Activated naive CD8-positive, alpha-beta T cell treated with anti-CD3 and anti-CD28 coated beads, Interleukin-2, amount 50 U/mL, for 24 hours (primary cell): Measurements from ENCODE around the gene VSIG8.
A peak's percentile ranks its signal among the peaks of the same experiment; 100 is the strongest.
"Not testable (repeated sequence)": the region's sequence is repeated elsewhere in the genome, so short reads cannot be mapped to it uniquely, and the experiment has no call there.

ENCODE experiments used
- ATAC-seq: fragments of 150-1000 bp; cut with Tn5 transposase; one replicate; pipeline ENCODE4 v1.10.0; 2021
- DNase-seq: peaks from one replicate; pipeline ENCODE4 v3.0.0; 2021
- H3K27ac Mint-ChIP-seq: one replicate; pipeline ENCODE4 v1.8.0; 2021; ENCODE audit warnings: mild to moderate bottlenecking, mixed read lengths
- H3K27me3 Mint-ChIP-seq: one replicate; pipeline ENCODE4 v1.8.0; 2021; ENCODE audit warnings: mixed read lengths
- H3K36me3 Mint-ChIP-seq: one replicate; pipeline ENCODE4 v1.8.0; 2021; ENCODE audit warnings: low read depth, mixed read lengths
- H3K4me1 Mint-ChIP-seq: one replicate; pipeline ENCODE4 v1.8.0; 2021; ENCODE audit warnings: mixed read lengths
- H3K4me3 Mint-ChIP-seq: one replicate; pipeline ENCODE4 v1.8.0; 2021; ENCODE audit warnings: mild to moderate bottlenecking, moderate library complexity, mixed read lengths
- H3K9me3 Mint-ChIP-seq: one replicate; pipeline ENCODE4 v1.8.0; 2021; ENCODE audit warnings: mixed read lengths

The VSIG8 gene, protein sequence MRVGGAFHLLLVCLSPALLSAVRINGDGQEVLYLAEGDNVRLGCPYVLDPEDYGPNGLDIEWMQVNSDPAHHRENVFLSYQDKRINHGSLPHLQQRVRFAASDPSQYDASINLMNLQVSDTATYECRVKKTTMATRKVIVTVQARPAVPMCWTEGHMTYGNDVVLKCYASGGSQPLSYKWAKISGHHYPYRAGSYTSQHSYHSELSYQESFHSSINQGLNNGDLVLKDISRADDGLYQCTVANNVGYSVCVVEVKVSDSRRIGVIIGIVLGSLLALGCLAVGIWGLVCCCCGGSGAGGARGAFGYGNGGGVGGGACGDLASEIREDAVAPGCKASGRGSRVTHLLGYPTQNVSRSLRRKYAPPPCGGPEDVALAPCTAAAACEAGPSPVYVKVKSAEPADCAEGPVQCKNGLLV

GRCh38 chr1:159862557-159862956, at the start of gene VSIG8:
VSIG8 (minus strand) TSS chr1:159862657; CDS start chr1:159862521, 136 bp downstream.
- no peak within 1 kb of the TSS for H3K4me3 Mint-ChIP-seq
- H3K36me3 Mint-ChIP-seq, result no peaks in the 10 kb centered on the region
- no peak for ATAC-seq
- H3K27me3 Mint-ChIP-seq, result peaks cover 5% of the 10 kb centered on the region
- no peak for DNase-seq
- H3K4me1 Mint-ChIP-seq, result peaks cover 6% of the 10 kb centered on the region
- H3K9me3 Mint-ChIP-seq, result no peaks in the 10 kb centered on the region
- no peak within 1 kb of the TSS for H3K27ac Mint-ChIP-seq

GRCh38 chr1:159911326-159912070, 49.0 kb upstream of the VSIG8 start:
- Mint-ChIP-seq H3K4me3 (no peak overlapping the region), H3K27ac (peak overlapping the region; percentile 94), H3K4me1 (peaks cover 44% of the 10 kb centered on the region), H3K27me3 (no peaks in the 10 kb centered on the region), H3K9me3 (no peaks in the 10 kb centered on the region), H3K36me3 (peaks cover 8% of the 10 kb centered on the region)
- peak; percentile 47 for ATAC-seq
- peak; percentile 34 for DNase-seq

DNA sequence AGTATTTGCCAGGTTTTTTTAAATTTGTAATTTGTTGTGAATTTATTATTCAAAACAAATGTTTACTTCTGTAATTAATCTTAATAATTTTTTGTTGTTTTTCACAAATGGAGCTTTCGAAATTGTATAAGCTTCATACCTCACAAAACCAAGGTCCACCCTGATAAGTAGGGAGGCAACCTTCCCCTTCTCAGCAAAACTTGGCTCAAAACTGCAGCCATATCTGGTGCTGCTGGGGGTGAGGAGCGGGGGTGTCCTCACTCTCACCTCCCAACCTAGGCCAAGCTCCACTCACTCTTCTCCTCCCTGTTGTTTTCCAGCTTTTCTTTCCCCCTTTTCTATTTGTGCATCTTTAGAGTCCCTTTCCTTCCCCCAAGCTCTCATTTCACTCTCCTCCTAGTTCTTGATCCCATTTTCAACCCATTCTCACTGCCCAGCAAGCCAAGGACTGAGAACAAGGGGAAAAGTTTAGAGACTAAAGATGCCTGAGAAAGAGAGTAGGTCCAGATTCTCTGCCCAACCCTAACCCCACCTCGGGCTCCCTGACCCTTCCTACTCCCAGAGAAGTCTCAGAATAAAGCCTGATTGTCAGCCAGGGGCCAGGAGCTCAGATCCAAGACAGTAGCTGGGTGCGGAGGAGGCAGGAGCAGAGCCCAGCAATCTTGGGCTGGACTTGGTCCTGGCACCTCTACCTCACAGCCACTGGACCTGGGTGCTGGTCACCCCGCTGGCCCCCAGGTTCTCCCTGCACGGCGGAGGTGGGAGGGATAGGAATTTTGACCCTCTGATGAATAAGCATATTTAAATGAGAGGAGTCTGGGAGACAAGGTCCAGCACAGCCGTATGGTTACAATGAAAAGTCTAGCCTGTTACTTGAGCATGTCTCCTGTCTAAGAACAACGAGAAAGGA, 45.8 kb upstream of the VSIG8 start:
- DNase-seq, result no peak
- Mint-ChIP-seq H3K27me3 (no peaks in the 10 kb centered on the region), H3K36me3 (peaks cover 1% of the 10 kb centered on the region), H3K9me3 (no peaks in the 10 kb centered on the region), H3K4me3 (no peak overlapping the region), H3K4me1 (peaks cover 38% of the 10 kb centered on the region), H3K27ac (no peak overlapping the region)
- no peak for ATAC-seq

DNA sequence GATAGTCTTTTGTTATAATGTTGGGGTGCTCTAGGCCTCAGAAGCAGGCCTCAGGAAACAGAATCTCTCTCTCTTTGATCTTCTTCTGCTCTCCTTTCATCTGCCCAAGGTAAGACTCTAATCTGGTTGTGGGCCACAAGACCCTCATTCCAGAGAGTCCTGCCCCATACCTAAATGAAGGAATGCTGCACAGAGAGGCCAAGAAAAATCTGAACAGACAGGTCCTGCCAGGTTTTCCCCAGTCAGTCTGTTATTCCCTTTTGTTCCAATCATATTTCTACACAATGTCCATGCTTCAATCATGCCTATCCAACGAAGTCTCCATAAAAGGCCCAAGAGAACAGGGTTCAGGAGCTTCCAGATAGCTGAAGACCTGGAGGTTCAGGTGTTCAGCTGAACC, 44.5 kb upstream of the VSIG8 start:
- Mint-ChIP-seq H3K36me3 (no peaks in the 10 kb centered on the region), H3K27me3 (no peaks in the 10 kb centered on the region), H3K4me3 (no peak overlapping the region), H3K9me3 (no peaks in the 10 kb centered on the region), H3K4me1 (peaks cover 26% of the 10 kb centered on the region), H3K27ac (no peak overlapping the region)
- ATAC-seq (no peak), DNase-seq (no peak)

- not testable (repeated sequence) for H3K4me3 Mint-ChIP-seq
Observed at GRCh38 chr1:159904036-159904435, 41.6 kb upstream of the VSIG8 start.

DNA sequence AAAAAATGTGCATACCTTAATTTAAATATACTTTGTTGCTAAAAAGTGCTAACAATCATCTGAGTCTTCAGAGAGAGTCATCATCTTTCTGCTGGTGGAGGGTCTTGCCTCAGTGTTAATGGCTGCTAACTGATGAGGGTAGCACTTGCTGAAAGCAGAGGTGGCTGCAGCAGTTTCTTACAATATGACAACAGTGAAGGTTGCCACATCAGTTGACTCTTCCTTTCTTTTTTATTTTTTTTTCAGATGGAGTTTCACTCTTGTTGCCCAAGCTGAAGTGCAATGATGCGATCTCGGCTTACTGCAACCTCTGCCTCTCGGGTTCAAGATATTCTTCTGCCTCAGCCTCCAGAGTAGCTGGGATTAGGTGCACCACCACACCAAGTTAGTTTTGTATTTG, 40.1 kb upstream of the VSIG8 start:
- Mint-ChIP-seq H3K4me1 (no peaks in the 10 kb centered on the region), H3K4me3 (no peak overlapping the region), H3K27me3 (no peaks in the 10 kb centered on the region), H3K27ac (no peak overlapping the region), H3K9me3 (no peaks in the 10 kb centered on the region), H3K36me3 (no peaks in the 10 kb centered on the region)
- ATAC-seq, result no peak
- no peak for DNase-seq

More at GRCh38 chr1:159904036-159904435, 41.6 kb upstream of the VSIG8 start:
- not testable (repeated sequence) for H3K27me3 Mint-ChIP-seq, H3K9me3 Mint-ChIP-seq, H3K27ac Mint-ChIP-seq, H3K4me1 Mint-ChIP-seq, DNase-seq, H3K36me3 Mint-ChIP-seq, ATAC-seq

- DNase-seq (no peak), ATAC-seq (no peak)
- Mint-ChIP-seq H3K36me3 (no peaks in the 10 kb centered on the region), H3K27ac (no peak overlapping the region), H3K27me3 (no peaks in the 10 kb centered on the region), H3K9me3 (no peaks in the 10 kb centered on the region), H3K4me1 (no peaks in the 10 kb centered on the region), H3K4me3 (no peak overlapping the region)
Observed at GRCh38 chr1:159900755-159901360, 38.4 kb upstream of the VSIG8 start.

DNA sequence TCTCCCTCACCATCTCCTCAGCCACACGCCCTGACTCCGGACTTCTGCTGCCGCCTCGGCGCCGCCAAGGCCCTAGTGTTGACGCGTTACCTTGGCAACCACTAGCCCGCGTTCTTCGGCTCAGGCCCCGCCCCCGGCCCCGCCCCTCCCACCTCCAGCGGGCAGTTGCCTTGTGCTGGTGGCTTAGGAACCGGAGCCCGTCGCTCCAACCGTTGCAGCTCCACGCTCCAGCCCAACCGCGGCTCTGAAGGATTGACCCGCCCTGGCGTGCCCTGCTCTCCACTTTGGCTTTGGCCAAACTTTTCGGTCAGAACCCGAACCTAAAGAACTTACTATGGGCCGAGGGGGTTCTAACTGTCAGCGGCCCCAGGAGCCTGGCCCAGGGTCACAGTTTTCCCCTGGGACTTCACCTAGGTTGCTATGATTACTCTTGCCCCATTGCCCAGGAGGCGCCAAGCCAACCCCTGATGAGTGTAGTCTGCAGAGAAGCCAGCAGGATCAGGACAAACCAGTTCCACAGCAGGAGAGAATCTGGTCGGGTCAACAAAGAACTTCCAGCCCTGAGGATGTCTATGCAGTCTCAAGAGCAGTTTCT, 37.7 kb upstream of the VSIG8 start, which contains the start of gene CFAP45:
TSS of gene CFAP45 (minus strand) at position 80 of the 595 bp plus-strand sequence. CDS start at position 13, 67 bp downstream.
- Mint-ChIP-seq H3K9me3 (no peaks in the 10 kb centered on the region), H3K27me3 (no peaks in the 10 kb centered on the region), H3K36me3 (no peaks in the 10 kb centered on the region), H3K4me1 (no peaks in the 10 kb centered on the region), H3K27ac (no peak within 1 kb of the TSS), H3K4me3 (no peak within 1 kb of the TSS)
- DNase-seq (no peak), ATAC-seq (no peak)

GRCh38 chr1:159899634-159900033, 37.2 kb upstream of the VSIG8 start:
- not testable (repeated sequence) for ATAC-seq, H3K27ac Mint-ChIP-seq, H3K4me3 Mint-ChIP-seq

GRCh38 chr1:159898527-159898926, 36.1 kb upstream of the VSIG8 start:
- DNase-seq, result no peak
- no peaks in the 10 kb centered on the region for H3K4me1 Mint-ChIP-seq
- H3K36me3 Mint-ChIP-seq, result no peaks in the 10 kb centered on the region
- H3K27me3 Mint-ChIP-seq, result no peaks in the 10 kb centered on the region
- ATAC-seq, result no peak
- no peaks in the 10 kb centered on the region for H3K9me3 Mint-ChIP-seq
- H3K4me3 Mint-ChIP-seq, result no peak overlapping the region
- H3K27ac Mint-ChIP-seq, result no peak overlapping the region

More at GRCh38 chr1:159899634-159900033, 37.2 kb upstream of the VSIG8 start:
- not testable (repeated sequence) for H3K27me3 Mint-ChIP-seq, H3K36me3 Mint-ChIP-seq, H3K9me3 Mint-ChIP-seq, DNase-seq, H3K4me1 Mint-ChIP-seq

DNA sequence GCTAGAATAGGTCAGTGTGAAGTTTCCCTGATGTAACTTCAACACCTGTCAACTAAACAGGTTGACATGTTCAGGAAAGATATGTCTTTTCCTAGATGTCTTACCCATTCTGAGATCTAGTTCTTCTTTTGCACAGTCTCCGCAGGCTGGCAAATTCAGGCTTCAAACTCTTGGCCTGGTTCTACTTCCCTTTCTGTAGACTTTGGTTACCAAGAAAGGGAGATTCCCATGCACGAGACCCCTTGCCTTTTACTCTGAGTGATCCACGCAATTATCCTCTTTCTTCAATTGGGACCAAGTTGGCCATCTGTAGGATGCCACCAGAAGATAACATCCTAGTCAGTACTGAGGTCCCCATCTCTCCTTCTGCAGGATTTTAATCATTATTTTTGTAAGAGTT, 35.5 kb upstream of the VSIG8 start:
- ATAC-seq (no peak), DNase-seq (no peak)
- Mint-ChIP-seq H3K36me3 (no peaks in the 10 kb centered on the region), H3K27ac (no peak overlapping the region), H3K9me3 (no peaks in the 10 kb centered on the region), H3K4me1 (no peaks in the 10 kb centered on the region), H3K4me3 (no peak overlapping the region), H3K27me3 (no peaks in the 10 kb centered on the region)

- DNase-seq, result no peak
- Mint-ChIP-seq H3K4me3 (no peak overlapping the region), H3K4me1 (peaks cover 2% of the 10 kb centered on the region), H3K36me3 (no peaks in the 10 kb centered on the region), H3K9me3 (no peaks in the 10 kb centered on the region), H3K27me3 (no peaks in the 10 kb centered on the region), H3K27ac (no peak overlapping the region)
- no peak for ATAC-seq
Observed at GRCh38 chr1:159896546-159896930, 34.1 kb upstream of the VSIG8 start.

GRCh38 chr1:159895836-159896545, 33.5 kb upstream of the VSIG8 start:
- Mint-ChIP-seq H3K27me3 (no peaks in the 10 kb centered on the region), H3K4me3 (no peak overlapping the region), H3K36me3 (no peaks in the 10 kb centered on the region)

More at GRCh38 chr1:159895836-159896545, 33.5 kb upstream of the VSIG8 start:
- H3K9me3 Mint-ChIP-seq, result no peaks in the 10 kb centered on the region
- ATAC-seq (no peak), DNase-seq (no peak)
- H3K4me1 Mint-ChIP-seq, result peaks cover 6% of the 10 kb centered on the region
- H3K27ac Mint-ChIP-seq, result no peak overlapping the region
